Mammary epithelial cell (primary cell): ENCODE results near the gene TREH.

Experiments
- EZH2 ChIP-seq: IDR thresholded peaks from 2 replicates; pipeline ENCODE4 v1.6.1; 2012; ENCODE audit warnings: low read length, inconsistent platforms, borderline replicate concordance
- TF ChIP-seq, protein P1 (sequence below), 2 donors: IDR thresholded peaks in 1 of 2; conservative IDR thresholded peaks in 1 of 2; 2 replicates each; pipeline ENCODE4 v1.5.1; 2011 to 2012; ENCODE audit warnings: inconsistent platforms in 2 of 2, low read length in 2 of 2, mild to moderate bottlenecking in 2 of 2, control low read depth in 1 of 2, low read depth in 1 of 2; ENCODE audit not compliant: insufficient read depth in 1 of 2; ENCODE audit errors: extremely low read depth in 1 of 2

DNA sequence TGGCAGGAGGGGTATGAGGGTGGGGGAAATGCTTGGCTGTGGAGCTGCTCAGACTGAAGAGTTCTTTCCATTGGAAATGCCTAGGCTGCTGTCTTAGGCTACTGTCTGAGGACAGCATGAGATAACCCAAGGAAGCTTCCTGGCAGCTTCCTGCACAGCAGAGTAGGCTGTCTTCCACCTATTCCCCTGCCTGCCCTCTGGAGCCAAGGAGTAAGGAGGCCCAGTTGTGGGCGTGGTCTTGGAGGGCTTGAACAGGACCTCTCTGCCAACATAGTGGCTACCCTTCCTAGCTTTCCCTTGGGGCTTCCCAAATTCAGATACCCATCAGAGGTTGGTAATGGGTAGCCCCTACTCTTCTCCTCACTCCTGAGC, 46.1 kb downstream of the TREH start:
- TF ChIP-seq, protein P1, sequence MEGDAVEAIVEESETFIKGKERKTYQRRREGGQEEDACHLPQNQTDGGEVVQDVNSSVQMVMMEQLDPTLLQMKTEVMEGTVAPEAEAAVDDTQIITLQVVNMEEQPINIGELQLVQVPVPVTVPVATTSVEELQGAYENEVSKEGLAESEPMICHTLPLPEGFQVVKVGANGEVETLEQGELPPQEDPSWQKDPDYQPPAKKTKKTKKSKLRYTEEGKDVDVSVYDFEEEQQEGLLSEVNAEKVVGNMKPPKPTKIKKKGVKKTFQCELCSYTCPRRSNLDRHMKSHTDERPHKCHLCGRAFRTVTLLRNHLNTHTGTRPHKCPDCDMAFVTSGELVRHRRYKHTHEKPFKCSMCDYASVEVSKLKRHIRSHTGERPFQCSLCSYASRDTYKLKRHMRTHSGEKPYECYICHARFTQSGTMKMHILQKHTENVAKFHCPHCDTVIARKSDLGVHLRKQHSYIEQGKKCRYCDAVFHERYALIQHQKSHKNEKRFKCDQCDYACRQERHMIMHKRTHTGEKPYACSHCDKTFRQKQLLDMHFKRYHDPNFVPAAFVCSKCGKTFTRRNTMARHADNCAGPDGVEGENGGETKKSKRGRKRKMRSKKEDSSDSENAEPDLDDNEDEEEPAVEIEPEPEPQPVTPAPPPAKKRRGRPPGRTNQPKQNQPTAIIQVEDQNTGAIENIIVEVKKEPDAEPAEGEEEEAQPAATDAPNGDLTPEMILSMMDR (conservative IDR thresholded peaks at IDR 0.05 in 1 of 2, IDR thresholded peaks at IDR 0.05 in 1 of 2; ENCODE audit: extremely low read depth in 1 of 2, insufficient read depth in 1 of 2, low read depth in 1 of 2, low read length in 2 of 2) = no peak
- TF ChIP-seq EZH2 = no peak
